GM19351 (cell line): ENCODE results near the gene SYNPO.

Experiments used
- ATAC-seq: cut with Tn5 transposase; IDR thresholded peaks from one replicate; pipeline ENCODE4 v1.9.1; 2021; ENCODE audit warnings: mild to moderate bottlenecking, moderate library complexity; ENCODE audit not compliant: unreplicated experiment

Gene SYNPO

GRCh38 chr5:150656191-150657132, 16.0 kb downstream of the SYNPO start:
- ATAC-seq: peak; percentile 70

DNA sequence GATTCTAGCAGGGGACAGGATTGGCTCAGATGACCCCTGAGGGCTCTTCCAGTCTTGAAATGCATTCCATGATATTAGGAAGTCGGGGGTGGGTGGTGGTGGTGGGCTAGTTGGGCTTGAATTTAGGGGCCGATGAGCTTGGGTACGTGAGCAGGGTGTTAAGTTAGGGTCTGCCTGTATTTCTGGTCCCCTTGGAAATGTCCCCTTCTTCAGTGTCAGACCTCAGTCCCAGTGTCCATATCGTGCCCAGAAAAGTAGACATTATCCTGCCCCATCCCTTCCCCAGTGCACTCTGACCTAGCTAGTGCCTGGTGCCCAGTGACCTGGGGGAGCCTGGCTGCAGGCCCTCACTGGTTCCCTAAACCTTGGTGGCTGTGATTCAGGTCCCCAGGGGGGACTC, 17.7 kb downstream of the SYNPO start:
- no peak for ATAC-seq

- no peak for ATAC-seq
These were observed 18.3 kb downstream of the SYNPO start for GRCh38 chr5:150658699-150659265.

GRCh38 chr5:150659360-150660107, 19.1 kb downstream of the SYNPO start:
- ATAC-seq: no peak

- ATAC-seq: no peak
These were observed 19.8 kb downstream of the SYNPO start for GRCh38 chr5:150660108-150660831.

DNA sequence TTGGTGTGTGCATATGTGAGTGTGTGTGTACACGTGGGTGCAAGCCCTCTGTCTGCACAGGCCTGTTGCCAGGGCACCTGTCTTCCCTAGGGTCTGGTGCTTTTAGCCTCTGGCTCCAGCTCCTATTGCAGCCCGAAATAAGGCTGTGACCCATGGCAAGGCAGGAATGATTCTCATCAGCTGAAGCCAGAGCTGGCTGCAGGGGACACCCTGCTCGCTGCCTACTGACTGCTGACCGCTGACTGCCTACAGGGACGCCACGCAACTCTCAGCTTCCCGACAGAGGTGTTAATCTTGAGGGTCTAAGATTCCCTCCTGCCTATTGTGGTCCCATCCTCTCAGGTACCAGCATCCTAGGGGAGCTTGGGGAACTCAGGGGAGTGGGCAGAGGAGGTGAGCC, 20.6 kb downstream of the SYNPO start, which contains the start of gene MYOZ3:
TSS of gene MYOZ3 (plus strand) at position 166 of the 400 bp plus-strand sequence. CDS start 1,691 bp downstream, outside the sequence.
- no peak for ATAC-seq

DNA sequence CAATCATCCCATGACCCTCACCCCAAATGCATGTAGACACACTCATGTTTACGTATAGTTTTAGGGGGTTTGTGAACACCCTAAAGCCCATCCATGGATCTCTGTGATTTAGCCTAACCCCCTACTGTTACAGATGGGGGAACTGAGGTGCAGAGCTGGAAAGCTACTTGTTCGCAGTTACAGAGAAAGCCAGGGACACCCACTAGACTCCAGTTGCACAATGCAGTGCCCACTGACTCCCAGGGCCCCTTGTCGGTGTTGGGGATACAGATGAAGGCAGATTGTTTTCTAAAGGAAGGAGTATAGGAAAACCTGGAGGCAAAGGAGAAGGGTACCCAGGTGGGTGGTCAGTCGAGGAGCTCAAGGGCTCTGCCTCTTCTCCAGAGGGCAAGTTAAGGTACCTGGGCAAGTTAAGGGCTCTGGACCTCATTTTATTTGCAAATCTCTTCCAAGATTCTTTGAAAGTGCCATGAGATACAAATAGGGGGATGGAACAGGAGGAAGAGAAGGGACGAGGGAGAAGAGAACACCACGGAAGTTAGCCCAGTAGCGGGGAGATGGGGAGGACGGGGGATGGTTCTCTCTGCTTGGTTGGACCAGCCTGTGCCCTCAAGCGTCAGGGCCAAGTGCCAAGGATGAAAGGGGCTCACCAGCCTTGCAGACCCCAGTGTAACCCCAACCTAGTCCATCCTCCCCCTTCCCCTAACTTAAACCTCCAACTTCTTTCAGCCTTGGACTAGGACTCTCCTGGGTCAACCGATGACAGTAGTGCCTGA, 21.5 kb downstream of the SYNPO start:
- no peak for ATAC-seq

DNA sequence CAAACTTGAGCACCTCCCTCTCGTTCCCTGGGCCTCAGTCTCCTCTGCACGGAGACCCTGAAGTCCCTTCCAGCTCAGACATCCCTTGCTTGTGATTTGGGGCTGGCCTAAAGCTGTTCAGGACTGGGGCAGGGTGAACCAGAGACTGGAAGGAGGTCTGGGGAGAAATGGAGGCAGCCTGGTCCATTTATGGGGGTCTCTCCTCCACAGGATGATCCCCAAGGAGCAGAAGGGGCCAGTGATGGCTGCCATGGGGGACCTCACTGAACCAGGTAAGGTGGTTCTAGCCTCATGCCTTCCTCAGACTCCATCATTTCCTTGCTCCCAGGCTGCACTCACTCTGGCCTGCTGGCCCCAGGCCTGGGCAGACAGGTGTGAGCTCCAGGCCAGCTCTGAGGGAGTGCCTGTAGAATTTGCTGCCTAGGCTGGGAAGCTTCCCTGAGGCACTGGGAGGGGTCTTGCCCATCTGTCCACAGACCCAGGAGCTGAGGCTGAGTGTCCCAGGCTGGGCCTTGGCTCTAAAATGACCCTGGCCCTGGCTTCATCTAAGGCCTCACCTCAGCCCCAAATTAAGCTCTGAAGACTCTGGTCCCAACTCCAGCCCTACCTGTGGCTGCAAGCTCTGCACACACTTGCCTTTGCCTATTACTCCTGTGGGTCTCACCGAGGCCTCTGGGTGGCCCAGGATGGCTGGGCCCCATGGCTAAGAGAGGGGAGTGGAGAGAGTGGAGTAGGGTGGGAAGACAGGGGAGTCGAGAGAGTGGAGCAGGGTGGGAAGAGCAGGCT, 22.5 kb downstream of the SYNPO start:
- no peak for ATAC-seq

DNA sequence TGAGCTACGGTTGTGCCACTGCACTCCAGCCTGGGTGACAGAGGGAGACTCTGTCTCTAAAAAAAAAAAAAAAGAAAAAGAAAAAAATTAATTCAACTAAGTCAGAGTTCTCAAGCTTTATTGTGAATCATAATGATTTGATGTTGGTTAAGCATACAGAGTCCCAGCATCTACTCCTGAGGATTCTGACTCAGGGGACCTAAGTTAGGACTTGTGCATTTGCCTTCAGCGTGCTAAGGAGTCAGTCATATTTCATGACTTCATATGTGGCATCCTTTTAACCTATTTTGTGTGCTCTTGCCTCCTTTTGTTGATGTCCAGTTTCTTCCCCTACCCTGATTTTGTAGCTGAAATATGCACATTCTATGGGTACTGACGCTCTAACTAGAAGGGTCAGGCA, 23.5 kb downstream of the SYNPO start:
- no peak for ATAC-seq

DNA sequence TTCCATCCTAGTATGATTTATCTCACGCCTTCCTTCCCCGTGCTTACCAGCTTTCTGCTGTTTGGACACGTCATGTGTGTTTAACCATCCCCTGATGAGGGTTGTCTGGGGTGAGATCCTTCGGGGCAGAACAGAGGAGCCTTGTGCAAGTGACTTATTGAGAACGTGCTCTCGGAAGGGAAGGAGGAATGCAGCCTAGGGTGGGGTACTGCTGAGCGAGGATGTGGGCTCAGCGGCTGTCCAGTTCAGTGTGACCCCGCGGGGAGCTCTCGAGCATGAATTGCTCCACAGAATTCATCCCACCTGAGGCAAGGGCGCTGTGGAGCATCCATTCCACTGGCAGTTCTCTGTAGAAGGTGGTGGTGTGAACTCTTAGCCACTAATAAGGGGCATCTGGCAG, 24.6 kb downstream of the SYNPO start:
- no peak for ATAC-seq

DNA sequence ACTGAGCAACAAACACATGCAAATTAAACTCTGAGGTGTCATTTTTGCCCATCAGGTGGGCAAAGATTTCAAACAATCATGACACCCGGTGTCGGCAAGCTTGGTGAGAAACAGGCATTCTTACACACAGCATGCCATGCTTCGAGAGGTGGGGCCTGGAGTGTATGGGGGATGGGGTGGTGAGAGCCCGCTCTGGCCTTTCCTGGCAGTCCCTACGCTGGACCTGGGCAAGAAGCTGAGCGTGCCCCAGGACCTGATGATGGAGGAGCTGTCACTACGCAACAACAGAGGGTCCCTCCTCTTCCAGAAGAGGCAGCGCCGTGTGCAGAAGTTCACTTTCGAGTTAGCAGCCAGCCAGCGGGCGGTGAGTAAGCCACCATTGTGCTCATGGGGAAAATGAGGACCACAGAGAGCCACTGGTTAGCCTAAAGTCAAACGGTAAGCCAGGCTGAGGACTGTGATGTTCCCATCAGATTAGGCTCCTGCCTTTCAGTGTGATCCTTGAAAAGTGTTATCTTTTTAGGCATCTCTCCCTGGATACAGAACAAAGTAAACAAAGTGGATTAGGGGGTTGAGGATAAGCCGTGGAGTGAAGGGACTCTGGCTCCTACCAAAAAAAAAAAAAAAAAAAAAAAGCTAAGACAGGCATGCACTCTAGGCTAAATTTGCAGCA, 30.0 kb downstream of the SYNPO start:
- no peak for ATAC-seq

DNA sequence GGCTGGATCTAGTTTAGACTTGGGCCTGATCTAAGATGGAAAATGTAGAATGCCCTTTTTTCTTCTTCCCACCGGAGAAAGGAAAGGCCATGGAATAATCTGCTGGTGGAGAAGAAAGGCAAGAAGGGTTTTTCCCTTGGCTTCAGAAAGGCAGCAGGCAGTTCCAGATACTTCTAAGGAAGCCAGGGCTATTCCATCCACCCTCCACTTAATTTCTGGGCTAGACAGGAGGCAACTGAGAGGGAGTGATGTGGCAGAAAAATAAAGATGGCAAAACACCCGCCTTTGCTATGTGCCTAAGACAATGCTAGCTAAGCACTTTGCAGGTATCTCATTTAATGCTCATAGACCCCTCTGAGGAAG, 30.5 kb downstream of the SYNPO start:
- ATAC-seq: no peak

DNA sequence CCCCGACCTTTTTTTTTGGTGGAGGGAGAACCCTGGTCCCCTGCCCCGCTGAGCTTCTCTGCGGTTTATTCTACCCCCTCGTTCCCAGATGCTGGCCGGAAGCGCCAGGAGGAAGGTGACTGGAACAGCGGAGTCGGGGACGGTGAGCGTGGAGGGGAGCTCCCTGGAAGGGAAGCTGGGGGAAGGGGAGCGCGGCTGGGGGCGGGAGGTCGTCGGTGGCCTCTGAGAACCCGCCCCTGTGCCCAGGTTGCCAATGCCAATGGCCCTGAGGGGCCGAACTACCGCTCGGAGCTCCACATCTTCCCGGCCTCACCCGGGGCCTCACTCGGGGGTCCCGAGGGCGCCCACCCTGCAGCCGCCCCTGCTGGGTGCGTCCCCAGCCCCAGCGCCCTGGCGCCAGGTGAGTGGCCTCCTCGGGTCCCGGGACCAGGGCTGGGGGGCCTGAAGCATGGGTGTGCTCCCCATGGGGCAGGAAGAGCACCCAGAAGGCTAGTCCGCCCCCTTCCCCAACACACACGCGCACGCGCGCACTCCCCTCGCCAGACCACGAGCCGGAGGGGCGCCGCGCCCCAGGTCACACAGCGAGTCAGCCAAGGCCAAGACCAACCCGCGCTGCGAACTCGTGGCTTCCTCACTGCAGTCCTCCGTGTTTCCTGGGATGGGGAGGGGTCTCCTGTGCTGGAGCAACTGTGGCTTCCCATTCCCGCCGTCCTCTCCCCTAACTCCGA, 31.2 kb downstream of the SYNPO start:
- ATAC-seq: no peak

DNA sequence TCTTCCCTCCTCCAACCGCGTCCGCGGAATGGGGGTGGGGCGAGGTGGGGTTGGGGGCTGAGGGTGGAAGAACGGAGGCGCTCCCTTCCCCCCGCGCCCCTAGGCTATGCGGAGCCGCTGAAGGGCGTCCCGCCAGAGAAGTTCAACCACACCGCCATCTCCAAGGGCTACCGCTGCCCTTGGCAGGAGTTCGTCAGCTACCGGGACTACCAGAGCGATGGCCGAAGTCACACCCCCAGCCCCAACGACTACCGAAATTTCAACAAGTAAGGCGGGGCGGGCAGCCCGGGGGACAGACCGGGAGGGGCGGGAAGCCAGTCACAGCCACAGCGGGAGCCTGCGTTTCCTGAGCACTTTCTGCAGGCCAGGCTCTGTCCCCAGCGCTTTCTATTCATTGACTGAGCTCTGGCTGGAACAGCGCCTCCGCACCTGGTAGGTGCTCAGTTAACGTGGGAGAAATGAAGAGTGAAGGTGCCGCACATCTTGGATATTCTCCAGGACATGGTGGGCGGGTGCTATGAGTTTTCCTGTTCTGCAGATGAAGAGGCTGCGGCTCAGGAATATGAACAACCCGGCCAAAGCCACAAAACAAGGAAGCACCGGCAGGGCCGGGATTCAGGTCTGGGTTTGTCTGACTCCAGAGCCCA, 31.9 kb downstream of the SYNPO start:
- no peak for ATAC-seq

DNA sequence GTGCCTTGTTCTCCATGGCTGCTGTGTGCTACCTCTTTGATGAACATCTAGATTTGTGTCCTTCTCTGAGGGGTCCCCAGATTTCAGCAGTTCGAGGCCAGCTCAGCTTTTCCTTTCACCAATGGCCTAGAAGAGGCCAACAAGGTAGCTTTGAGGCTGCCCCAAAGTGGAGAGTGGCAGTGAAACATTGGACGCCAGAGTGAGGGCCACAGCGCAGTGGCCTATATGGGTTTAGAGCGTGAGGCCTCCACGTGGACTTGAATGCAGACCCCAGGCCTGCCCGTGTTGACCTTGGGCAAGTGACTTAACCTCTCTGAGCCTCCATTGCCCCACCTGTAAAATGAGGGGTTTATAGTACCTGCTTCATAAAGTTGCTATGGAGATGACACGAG, 32.4 kb downstream of the SYNPO start:
- no peak for ATAC-seq

GRCh38 chr5:150674341-150674821, 33.9 kb downstream of the SYNPO start:
- no peak for ATAC-seq

DNA sequence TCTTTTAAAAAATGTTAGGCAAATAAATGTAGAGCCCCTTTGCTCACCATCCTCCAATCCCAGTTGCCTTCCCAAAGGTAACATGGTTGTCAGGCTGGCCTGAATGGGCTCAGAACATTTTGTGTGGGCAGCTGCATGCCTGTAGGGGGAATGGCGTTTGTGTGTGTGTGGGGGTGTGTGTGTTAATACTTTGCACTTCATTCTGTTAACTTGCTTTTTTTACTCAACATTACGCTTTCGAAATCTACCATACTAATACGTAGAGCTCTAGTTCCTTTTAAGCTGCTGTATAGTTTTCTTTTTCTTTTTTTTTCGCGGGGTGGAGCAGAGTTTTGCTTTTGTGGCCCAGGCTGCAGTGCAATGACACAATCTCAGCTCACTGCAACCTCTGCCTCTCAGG, 34.6 kb downstream of the SYNPO start:
- no peak for ATAC-seq

- ATAC-seq: no peak
These were observed 36.1 kb downstream of the SYNPO start for GRCh38 chr5:150676578-150676977.
